Panc1 (cell line): ENCODE results near the gene PHF14. TPM values are rescaled to one million over a fixed set of nuclear protein-coding genes. Genes with fewer than 3 reads are reported as not detected.

Experiments
- ATAC-seq: fragments of 200-7000 bp; cut with Tn5 transposase; 2 replicates; pipeline ENCODE4 v1.9.1; 2020; ENCODE audit warnings: mild to moderate bottlenecking, moderate library complexity
- BruUV-seq: library from RNA; stranded (reverse); fragments of 400-500 nt; replicated peaks from 2 replicates; lab custom pipeline; 2021; lab: Mats Ljungman, UMichigan
- CTCF ChIA-PET: fragments of 300-600 bp; sonication (Branson Sonifier 250); formaldehyde crosslinking; loops from one replicate; lab custom pipeline; 2022; ENCODE audit warnings: antibody characterized with exemption; lab: Charles Lee
- POLR2A ChIA-PET: fragments of 300-600 bp; sonication (Branson Sonifier 250); formaldehyde crosslinking; loops from one replicate; lab custom pipeline; 2022; ENCODE audit warnings: antibody characterized with exemption; lab: Charles Lee
- DNase-seq: peaks from one replicate; pipeline ENCODE4 v3.0.0-alpha.2; 2010; ENCODE audit warnings: low read depth, low spot score
- H3K27ac ChIP-seq: 2 replicates; pipeline ENCODE4 v1.5.1; 2011; ENCODE audit warnings: mild to moderate bottlenecking, low read length, inconsistent platforms
- H3K27me3 ChIP-seq: fragments of 200-500 bp; sonication (Bioruptor generic); 2 replicates; pipeline ENCODE4 v1.6.0; 2014; ENCODE audit warnings: low read length, inconsistent platforms; ENCODE audit not compliant: control insufficient read depth, insufficient read depth
- H3K36me3 ChIP-seq: fragments of 200-500 bp; sonication (Bioruptor generic); 2 replicates; pipeline ENCODE4 v1.5.1; 2014; ENCODE audit warnings: inconsistent platforms, mild to moderate bottlenecking, low read length, moderate library complexity; ENCODE audit not compliant: control insufficient read depth, insufficient read depth
- H3K4me1 ChIP-seq: 2 replicates; pipeline ENCODE4 v1.5.1; 2011; ENCODE audit warnings: inconsistent platforms, mild to moderate bottlenecking, low read length, moderate library complexity; ENCODE audit not compliant: control insufficient read depth, insufficient read depth
- H3K4me3 ChIP-seq, 2 experiments: 2 replicates each; pipeline ENCODE4 v1.5.1; 2011 to 2012; ENCODE audit warnings: low read depth in 2 of 2, low read length in 2 of 2, mild to moderate bottlenecking in 2 of 2, inconsistent platforms in 1 of 2, moderate library complexity in 1 of 2
- H3K9me3 ChIP-seq: fragments of 200-500 bp; sonication (Bioruptor generic); 2 replicates; pipeline ENCODE4 v1.5.1; 2014; ENCODE audit warnings: low read depth, mild to moderate bottlenecking, inconsistent platforms, low read length, moderate library complexity; ENCODE audit not compliant: control insufficient read depth, insufficient read depth
- POLR2AphosphoS5 ChIP-seq: IDR thresholded peaks from 2 replicates; pipeline ENCODE4 v1.6.1; 2012; ENCODE audit warnings: mild to moderate bottlenecking, low read depth, low read length, moderate library complexity
- SIN3A ChIP-seq: IDR thresholded peaks from 2 replicates; pipeline ENCODE4 v1.6.1; 2012; ENCODE audit warnings: low read depth, mild to moderate bottlenecking, low read length, moderate library complexity, borderline replicate concordance; ENCODE audit not compliant: insufficient read depth
- TCF7L2 ChIP-seq: IDR thresholded peaks from 2 replicates; pipeline ENCODE4 v1.6.1; 2011; ENCODE audit warnings: mild to moderate bottlenecking, low read depth, low read length, inconsistent platforms
- in situ Hi-C: cut with HindIII; loops from 2 replicates; pipeline ENCODE4 v1.10.0; 2016; ENCODE audit warnings: low sequenced_read_pairs, low pct_unique_long_range_greater_than_20kb
- intact Hi-C: fragments of 100-400 bp; cut with micrococcal nuclease; formaldehyde crosslinking; loops from one replicate; pipeline ENCODE4 v1.10.0; 2022; ENCODE audit not compliant: unreplicated experiment
- total RNA-seq: library from RNA; stranded (reverse); gene quantifications from one replicate; pipeline ENCODE4 v1.2.1, GENCODE V29; 2021; ENCODE audit not compliant: unreplicated experiment
- TF ChIP-seq, protein P1 (sequence below), 2 experiments: IDR thresholded peaks; 2 replicates each; pipeline ENCODE4 v1.6.1; 2011 to 2012; ENCODE audit warnings: low read depth in 2 of 2, control low read depth in 1 of 2, low read length in 1 of 2, mild to moderate bottlenecking in 1 of 2, moderate library complexity in 1 of 2; ENCODE audit not compliant: insufficient read depth in 1 of 2
- TF ChIP-seq, protein P2 (sequence below): fragments of 450-650 bp; IDR thresholded peaks from 2 replicates; pipeline ENCODE4 v1.5.1; 2017; ENCODE audit warnings: mild to moderate bottlenecking

Gene PHF14
- total RNA-seq, 1 experiment from 2014 or later = 85.6 TPM

DNA sequence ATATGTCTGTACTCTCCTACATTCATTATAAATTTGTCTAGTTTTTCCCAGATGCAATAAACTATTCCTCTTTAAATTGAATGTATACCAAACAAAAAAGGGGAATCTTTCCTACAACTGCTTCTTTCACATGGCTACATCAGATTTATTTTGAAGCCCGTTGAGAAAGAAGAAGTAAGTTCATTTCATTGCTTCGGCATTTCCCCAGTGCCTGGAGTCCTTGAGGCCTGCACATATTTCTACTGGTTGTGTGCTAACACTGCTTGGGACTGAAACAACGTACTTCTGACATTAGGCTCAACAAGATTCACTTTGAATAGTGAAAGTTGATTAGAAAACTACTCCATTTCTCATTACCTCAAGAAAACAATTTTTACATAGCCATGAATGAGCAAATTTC is 201.7 kb downstream of the PHF14 start:
- H3K9me3 ChIP-seq = no peaks in the 10 kb centered on the region
- intact Hi-C loops = no loop called here
- H3K36me3 ChIP-seq = no peaks in the 10 kb centered on the region
- no peaks in the 10 kb centered on the region for H3K4me1 ChIP-seq
- TF ChIP-seq SIN3A (no peak), POLR2AphosphoS5 (no peak), TCF7L2 (no peak)
- TF ChIP-seq, protein P1, sequence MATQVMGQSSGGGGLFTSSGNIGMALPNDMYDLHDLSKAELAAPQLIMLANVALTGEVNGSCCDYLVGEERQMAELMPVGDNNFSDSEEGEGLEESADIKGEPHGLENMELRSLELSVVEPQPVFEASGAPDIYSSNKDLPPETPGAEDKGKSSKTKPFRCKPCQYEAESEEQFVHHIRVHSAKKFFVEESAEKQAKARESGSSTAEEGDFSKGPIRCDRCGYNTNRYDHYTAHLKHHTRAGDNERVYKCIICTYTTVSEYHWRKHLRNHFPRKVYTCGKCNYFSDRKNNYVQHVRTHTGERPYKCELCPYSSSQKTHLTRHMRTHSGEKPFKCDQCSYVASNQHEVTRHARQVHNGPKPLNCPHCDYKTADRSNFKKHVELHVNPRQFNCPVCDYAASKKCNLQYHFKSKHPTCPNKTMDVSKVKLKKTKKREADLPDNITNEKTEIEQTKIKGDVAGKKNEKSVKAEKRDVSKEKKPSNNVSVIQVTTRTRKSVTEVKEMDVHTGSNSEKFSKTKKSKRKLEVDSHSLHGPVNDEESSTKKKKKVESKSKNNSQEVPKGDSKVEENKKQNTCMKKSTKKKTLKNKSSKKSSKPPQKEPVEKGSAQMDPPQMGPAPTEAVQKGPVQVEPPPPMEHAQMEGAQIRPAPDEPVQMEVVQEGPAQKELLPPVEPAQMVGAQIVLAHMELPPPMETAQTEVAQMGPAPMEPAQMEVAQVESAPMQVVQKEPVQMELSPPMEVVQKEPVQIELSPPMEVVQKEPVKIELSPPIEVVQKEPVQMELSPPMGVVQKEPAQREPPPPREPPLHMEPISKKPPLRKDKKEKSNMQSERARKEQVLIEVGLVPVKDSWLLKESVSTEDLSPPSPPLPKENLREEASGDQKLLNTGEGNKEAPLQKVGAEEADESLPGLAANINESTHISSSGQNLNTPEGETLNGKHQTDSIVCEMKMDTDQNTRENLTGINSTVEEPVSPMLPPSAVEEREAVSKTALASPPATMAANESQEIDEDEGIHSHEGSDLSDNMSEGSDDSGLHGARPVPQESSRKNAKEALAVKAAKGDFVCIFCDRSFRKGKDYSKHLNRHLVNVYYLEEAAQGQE (IDR thresholded peaks at IDR 0.05; ENCODE audit: insufficient read depth in 1 of 2, low read depth in 2 of 2, low read length in 1 of 2) = no peak
- TF ChIP-seq, protein P2, sequence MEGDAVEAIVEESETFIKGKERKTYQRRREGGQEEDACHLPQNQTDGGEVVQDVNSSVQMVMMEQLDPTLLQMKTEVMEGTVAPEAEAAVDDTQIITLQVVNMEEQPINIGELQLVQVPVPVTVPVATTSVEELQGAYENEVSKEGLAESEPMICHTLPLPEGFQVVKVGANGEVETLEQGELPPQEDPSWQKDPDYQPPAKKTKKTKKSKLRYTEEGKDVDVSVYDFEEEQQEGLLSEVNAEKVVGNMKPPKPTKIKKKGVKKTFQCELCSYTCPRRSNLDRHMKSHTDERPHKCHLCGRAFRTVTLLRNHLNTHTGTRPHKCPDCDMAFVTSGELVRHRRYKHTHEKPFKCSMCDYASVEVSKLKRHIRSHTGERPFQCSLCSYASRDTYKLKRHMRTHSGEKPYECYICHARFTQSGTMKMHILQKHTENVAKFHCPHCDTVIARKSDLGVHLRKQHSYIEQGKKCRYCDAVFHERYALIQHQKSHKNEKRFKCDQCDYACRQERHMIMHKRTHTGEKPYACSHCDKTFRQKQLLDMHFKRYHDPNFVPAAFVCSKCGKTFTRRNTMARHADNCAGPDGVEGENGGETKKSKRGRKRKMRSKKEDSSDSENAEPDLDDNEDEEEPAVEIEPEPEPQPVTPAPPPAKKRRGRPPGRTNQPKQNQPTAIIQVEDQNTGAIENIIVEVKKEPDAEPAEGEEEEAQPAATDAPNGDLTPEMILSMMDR = no peak
- H3K27me3 ChIP-seq = no peaks in the 10 kb centered on the region; the same call in 1 of the 2 replicates
- DNase-seq (no peak), ATAC-seq (no peak)
- ChIA-PET POLR2A (no interaction called here), CTCF (no interaction called here)
- in situ Hi-C loops = no loop called here
- no peak overlapping the region for H3K4me3 ChIP-seq
- no TSS peak for BruUV-seq
- no peak overlapping the region for H3K27ac ChIP-seq

DNA sequence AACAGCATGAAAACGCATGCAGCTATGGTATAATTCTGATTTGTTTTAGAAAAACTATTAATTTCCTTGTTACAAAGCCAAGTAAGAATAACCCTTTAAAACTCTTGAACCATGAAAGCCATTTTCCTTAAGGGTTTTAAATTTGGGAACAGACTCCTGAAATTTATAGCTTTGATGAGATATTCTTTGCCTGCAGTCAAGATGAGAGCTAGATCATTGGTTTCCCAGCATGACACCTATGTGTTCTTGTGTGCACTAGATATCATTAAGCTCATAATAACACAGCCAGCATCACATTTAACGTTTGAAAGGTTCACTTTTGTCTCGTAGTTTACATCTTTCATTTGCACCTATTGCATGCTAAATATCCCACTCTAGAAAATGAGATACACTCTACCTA is 202.2 kb downstream of the PHF14 start:
- in situ Hi-C loops = no loop called here
- CTCF ChIA-PET = interaction anchor here (0.6 kb wide), 1 partner anchor 33 kb away, joined by 3 read pairs; no protein-coding TSS in a partner anchor

More for the DNA sequence above, 202.2 kb downstream of the PHF14 start:
- H3K4me3 ChIP-seq = no peak overlapping the region
- ATAC-seq (no peak), DNase-seq (no peak)
- no peaks in the 10 kb centered on the region for H3K9me3 ChIP-seq
- intact Hi-C loops = no loop called here
- POLR2A ChIA-PET = no interaction called here
- no peaks in the 10 kb centered on the region for H3K4me1 ChIP-seq
- TF ChIP-seq, protein P1 (IDR thresholded peaks at IDR 0.05; ENCODE audit: insufficient read depth in 1 of 2, low read depth in 2 of 2, low read length in 1 of 2) = no peak
- TF ChIP-seq TCF7L2 (no peak), SIN3A (no peak), POLR2AphosphoS5 (no peak)
- TF ChIP-seq, protein P2 = no peak
- no peak overlapping the region for H3K27ac ChIP-seq
- no TSS peak for BruUV-seq
- no peaks in the 10 kb centered on the region for H3K36me3 ChIP-seq
- no peaks in the 10 kb centered on the region; the same call in 1 of the 2 replicates for H3K27me3 ChIP-seq
